Measurements from ENCODE around the gene HOXA5. TPM values are rescaled to one million over a fixed set of nuclear protein-coding genes. Genes with fewer than 3 reads are reported as not detected.

The HOXA5 gene
- total RNA-seq, 2 experiments from 2014 or later: 3.4 to 7.4 TPM

DNA sequence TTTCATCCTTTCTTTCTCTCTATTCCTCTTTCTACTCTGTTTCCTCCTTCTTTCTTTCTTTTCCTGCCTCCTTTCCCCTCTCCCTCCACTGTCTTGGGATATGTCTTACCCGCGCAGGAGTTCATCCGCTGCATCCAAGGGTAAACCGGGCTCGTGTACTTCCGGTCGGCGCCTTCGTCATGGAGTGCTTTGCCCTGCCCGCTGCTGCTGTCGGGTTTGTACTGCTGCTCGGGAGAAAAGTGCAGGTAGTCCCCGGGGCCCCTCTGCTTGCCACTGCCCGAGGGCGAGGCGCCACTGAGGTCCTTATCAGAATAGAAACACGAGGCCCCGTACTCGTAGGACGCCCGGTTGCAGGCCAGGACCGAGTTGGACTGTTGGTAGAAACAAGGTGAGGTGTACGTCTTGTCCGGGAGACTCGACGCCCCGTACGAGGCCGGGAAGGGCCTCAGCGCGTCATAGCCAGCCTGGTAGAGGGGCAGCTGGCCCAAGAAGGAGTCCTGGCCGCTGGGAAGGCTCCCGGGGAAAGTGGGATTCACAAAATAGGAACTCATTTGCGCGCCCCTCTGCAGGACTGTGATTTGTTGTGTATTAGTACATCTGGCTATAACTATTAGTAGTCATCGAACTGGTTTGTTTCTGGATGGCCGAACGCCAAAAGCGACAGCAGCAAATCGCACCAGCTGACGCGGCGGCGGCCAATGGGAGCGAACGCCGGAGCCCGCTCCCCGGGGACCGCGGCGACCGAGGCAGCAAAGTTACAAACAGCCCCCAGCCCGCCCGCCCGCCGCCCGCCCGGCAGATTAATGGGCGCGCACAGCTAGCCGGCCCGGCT lies 3.9 kb upstream of the HOXA5 start, which contains the start of gene HOXA6:
Gene HOXA6 (minus strand): TSS at position 576 of the 832 bp plus-strand sequence. CDS start 25 bp downstream, at position 551.
- Histone ChIP-seq H3K9me3 (ENCODE audit: low read length) (no peaks in the 10 kb centered on the region), H3K4me2 (ENCODE audit: low read length) (peak within 1 kb of the TSS; percentile 94), H3K4me3 (ENCODE audit: low read depth, low read length, poor library complexity, severe bottlenecking) (peak within 1 kb of the TSS; percentile 75), H3K9me2 (ENCODE audit: insufficient read depth, low read length) (no peaks in the 10 kb centered on the region), H3K36me3 (ENCODE audit: insufficient read depth, low read length) (peaks cover 11% of the 10 kb centered on the region), H2AFZ (ENCODE audit: low read length) (no peak within 1 kb of the TSS), H3K4me1 (ENCODE audit: insufficient read depth, low read length, poor library complexity, severe bottlenecking) (peaks cover 35% of the 10 kb centered on the region), H3K79me2 (ENCODE audit: insufficient read depth, low read depth, low read length) (peaks cover 8% of the 10 kb centered on the region; the same call in 1 of the 2 replicates), H3K27ac (ENCODE audit: low read depth, low read length, poor library complexity, severe bottlenecking) (no peak within 1 kb of the TSS), H4K20me1 (ENCODE audit: insufficient read depth, low read length) (no peaks in the 10 kb centered on the region)
- no TSS peak for BruUV-seq (replicated peaks)
- ChIA-PET POLR2A (interaction anchor here (0.8 kb wide), 1 partner anchor 299 kb away, joined by 4 read pairs; no protein-coding TSS in a partner anchor), CTCF (ENCODE audit: unreplicated experiment) (interaction anchor here (0.6 kb wide), 1 partner anchor 14 kb away, joined by 3 read pairs; no protein-coding TSS in a partner anchor)
- DNase-seq (ENCODE audit: low spot score): no peak
- no peak for TF ChIP-seq EZH2phosphoT487 (IDR thresholded peaks at IDR 0.05; ENCODE audit: borderline replicate concordance, low read depth, low read length)
- no peak for TF ChIP-seq CTCF (conservative IDR thresholded peaks at IDR 0.05; ENCODE audit: low read length)
- intact Hi-C loops (cut with micrococcal nuclease; ENCODE audit: unreplicated experiment): no loop called here

DNA sequence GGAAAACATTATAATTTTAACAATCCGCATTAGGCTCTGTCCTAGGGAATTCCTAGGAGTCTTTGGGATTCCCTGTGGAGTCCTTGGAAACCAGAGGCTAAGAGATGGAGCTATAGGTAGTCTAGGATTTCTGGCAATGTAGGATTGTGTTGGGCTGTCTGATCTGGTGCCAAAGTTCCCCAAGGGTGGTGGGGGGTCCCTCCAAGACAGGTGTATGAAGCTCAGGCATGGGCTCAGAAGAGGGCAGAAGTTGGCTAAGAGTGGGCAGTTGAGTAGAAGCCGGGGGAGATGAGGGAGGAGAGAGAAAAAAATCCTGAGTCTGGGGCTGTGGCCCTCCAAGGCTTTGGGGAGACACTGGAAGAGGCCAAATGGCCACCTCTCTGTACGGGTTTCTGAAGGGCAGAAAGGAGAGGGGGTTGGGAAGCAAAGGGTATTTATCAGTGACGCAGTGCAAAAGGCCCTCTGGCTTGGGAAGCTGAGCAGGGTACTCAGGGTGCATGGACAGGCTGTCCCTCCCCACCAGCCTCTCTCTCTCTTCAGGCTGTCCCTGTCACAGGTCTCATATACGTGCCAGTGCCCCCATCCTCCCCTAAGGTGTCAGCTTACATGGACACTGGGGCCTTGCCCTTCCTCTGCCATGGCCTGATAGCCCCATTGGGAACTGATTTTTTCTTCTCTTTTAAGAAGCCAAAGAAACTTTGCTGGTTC lies 3.2 kb upstream of the HOXA5 start:
- Histone ChIP-seq H4K20me1 (ENCODE audit: insufficient read depth, low read length) (no peaks in the 10 kb centered on the region), H3K4me1 (ENCODE audit: insufficient read depth, low read length, poor library complexity, severe bottlenecking) (peaks cover 29% of the 10 kb centered on the region), H3K4me2 (ENCODE audit: low read length) (peak overlapping the region; percentile 94; the same call in 1 of the 2 replicates), H3K9me3 (ENCODE audit: low read length) (no peaks in the 10 kb centered on the region), H2AFZ (ENCODE audit: low read length) (no peak overlapping the region), H3K79me2 (ENCODE audit: insufficient read depth, low read depth, low read length) (peaks cover 8% of the 10 kb centered on the region; the same call in 1 of the 2 replicates), H3K4me3 (ENCODE audit: low read depth, low read length, poor library complexity, severe bottlenecking) (no peak overlapping the region), H3K36me3 (ENCODE audit: insufficient read depth, low read length) (peaks cover 11% of the 10 kb centered on the region), H3K27ac (ENCODE audit: low read depth, low read length, poor library complexity, severe bottlenecking) (no peak overlapping the region), H3K9me2 (ENCODE audit: insufficient read depth, low read length) (no peaks in the 10 kb centered on the region)
- POLR2A ChIA-PET: interaction anchor here (0.8 kb wide), 1 partner anchor 298 kb away, joined by 4 read pairs; no protein-coding TSS in a partner anchor
- DNase-seq (ENCODE audit: low spot score): no peak
- CTCF ChIA-PET (ENCODE audit: unreplicated experiment): interaction anchor here (0.6 kb wide), 1 partner anchor 15 kb away, joined by 3 read pairs; no protein-coding TSS in a partner anchor
- no TSS peak for BruUV-seq (replicated peaks)
- intact Hi-C loops (cut with micrococcal nuclease; ENCODE audit: unreplicated experiment): no loop called here
- TF ChIP-seq CTCF (conservative IDR thresholded peaks at IDR 0.05; ENCODE audit: low read length) (no peak), EZH2phosphoT487 (IDR thresholded peaks at IDR 0.05; ENCODE audit: borderline replicate concordance, low read depth, low read length) (no peak)

All from OCI-LY7 (cell line).